HCT116 (cell line): ENCODE data around the gene MRPL36. TPM values are rescaled to one million over a fixed set of nuclear protein-coding genes. Genes with fewer than 3 reads are reported as not detected.

Experiments
- ATAC-seq: fragments of 200-7000 bp; cut with Tn5 transposase; 2 replicates; pipeline ENCODE4 v1.9.1; 2020; ENCODE audit warnings: mild to moderate bottlenecking, moderate library complexity
- BruUV-seq: library from RNA; stranded (reverse); fragments of 400-500 nt; replicated peaks from 2 replicates; lab custom pipeline; 2021; lab: Mats Ljungman, UMichigan
- CTCF ChIA-PET: fragments of 300-600 bp; sonication (Branson Sonifier 250); formaldehyde crosslinking; loops from one replicate; lab custom pipeline; 2021; ENCODE audit warnings: antibody characterized with exemption; lab: Charles Lee
- POLR2A ChIA-PET: fragments of 300-600, 350-600 bp; sonication (Branson Sonifier 250); formaldehyde crosslinking; loops from one replicate; lab custom pipeline; 2021; ENCODE audit warnings: antibody characterized with exemption; lab: Charles Lee
- RAD21 ChIA-PET, 2 experiments: fragments of 300-600 bp; sonication (Branson Sonifier 250); formaldehyde crosslinking; loops; one replicate each; lab custom pipeline; 2023; ENCODE audit warnings: low total read pairs in 2 of 2; ENCODE audit not compliant: uncharacterized antibody in 2 of 2, unreplicated experiment in 2 of 2, low non-redundant PET in 1 of 2; lab: Charles Lee
- DNase-seq: peaks from one replicate; pipeline ENCODE4 v3.0.0-alpha.2; 2010; ENCODE audit warnings: low read depth, low spot score
- H2AFZ ChIP-seq: fragments of 200-600 bp; shearing (Covaris generic), sonication (generic); 2 replicates; pipeline ENCODE4 v1.6.1; 2017; ENCODE audit warnings: low read depth, mixed run types, mixed read lengths, antibody characterized with exemption, low read length; ENCODE audit not compliant: poor library complexity, severe bottlenecking
- H3K27ac ChIP-seq: 2 replicates; pipeline ENCODE4 v1.5.1; 2012; ENCODE audit warnings: low read depth, low read length
- H3K27me3 ChIP-seq: fragments of 200-600 bp; sonication (generic); 2 replicates; pipeline ENCODE4 v1.6.1; 2016; ENCODE audit warnings: mixed run types, low read length, mixed read lengths; ENCODE audit not compliant: insufficient read depth
- H3K36me3 ChIP-seq, 2 experiments: fragments of 200-500 bp in 1 of 2; fragments of 200-600 bp in 1 of 2; sonication (Bioruptor generic) in 1 of 2; sonication (generic) in 1 of 2; 2 replicates each; pipeline versions ENCODE4 v1.5.1 to v1.6.1; 2014 to 2016; ENCODE audit warnings: low read length in 2 of 2, inconsistent platforms in 1 of 2, mixed read lengths in 1 of 2, mixed run types in 1 of 2; ENCODE audit not compliant: insufficient read depth in 2 of 2, control insufficient read depth in 1 of 2
- H3K4me1 ChIP-seq, 2 experiments: fragments of 200-600 bp in 1 of 2; sonication (generic) in 1 of 2; 2 replicates each; pipeline versions ENCODE4 v1.5.1 to v1.6.1; 2012 to 2017; ENCODE audit warnings: low read length in 2 of 2, inconsistent platforms in 1 of 2, mild to moderate bottlenecking in 1 of 2, mixed read lengths in 1 of 2, mixed run types in 1 of 2, moderate library complexity in 1 of 2; ENCODE audit not compliant: insufficient read depth in 2 of 2, control insufficient read depth in 1 of 2
- H3K4me2 ChIP-seq: fragments of 200-600 bp; sonication (generic); 2 replicates; pipeline ENCODE4 v1.6.1; 2017; ENCODE audit warnings: mixed run types, low read length, mixed read lengths
- H3K4me3 ChIP-seq, 2 experiments: fragments of 200-600 bp in 1 of 2; sonication (generic) in 1 of 2; replicated peaks in 1 of 2; 2 replicates each; pipeline ENCODE4 v1.5.1; 2011 to 2016; ENCODE audit warnings: low read length in 2 of 2, control low read depth in 1 of 2, low read depth in 1 of 2, mild to moderate bottlenecking in 1 of 2, mixed read lengths in 1 of 2, mixed run types in 1 of 2
- H3K79me2 ChIP-seq: fragments of 200-600 bp; sonication (generic); 2 replicates; pipeline ENCODE4 v1.6.1; 2017; ENCODE audit warnings: mild to moderate bottlenecking, mixed run types, low read length, moderate library complexity, mixed read lengths; ENCODE audit not compliant: insufficient read depth
- H3K9ac ChIP-seq: fragments of 200-600 bp; sonication (generic); 2 replicates; pipeline ENCODE4 v1.6.1; 2016; ENCODE audit warnings: low read length, mixed read lengths
- H3K9me2 ChIP-seq: fragments of 200-600 bp; sonication (generic), shearing (Covaris generic); 2 replicates; pipeline ENCODE4 v1.6.1; 2017; ENCODE audit warnings: mixed run types, mild to moderate bottlenecking, moderate library complexity; ENCODE audit not compliant: insufficient read depth
- H3K9me3 ChIP-seq, 2 experiments: fragments of 200-500 bp in 1 of 2; fragments of 200-600 bp in 1 of 2; sonication (Bioruptor generic) in 1 of 2; sonication (generic) in 1 of 2; 2 replicates each; pipeline ENCODE4 v1.6.1; 2014 to 2017; ENCODE audit warnings: low read length in 2 of 2, mixed read lengths in 2 of 2, inconsistent platforms in 1 of 2, low read depth in 1 of 2, mild to moderate bottlenecking in 1 of 2, mixed run types in 1 of 2, moderate library complexity in 1 of 2; ENCODE audit not compliant: control insufficient read depth in 1 of 2, insufficient read depth in 1 of 2
- H4K20me1 ChIP-seq: fragments of 200-600 bp; sonication (generic), shearing (Covaris generic); 2 replicates; pipeline ENCODE4 v1.6.1; 2017; ENCODE audit warnings: mixed run types, mild to moderate bottlenecking, moderate library complexity; ENCODE audit not compliant: insufficient read depth
- CEBPB ChIP-seq: IDR thresholded peaks from 2 replicates; pipeline ENCODE4 v1.6.1; 2012; ENCODE audit warnings: low read depth
- EGR1 ChIP-seq: IDR thresholded peaks from 2 replicates; pipeline ENCODE4 v1.6.1; 2012; ENCODE audit warnings: low read depth
- ELF1 ChIP-seq: IDR thresholded peaks from 2 replicates; pipeline ENCODE4 v1.6.1; 2012; ENCODE audit warnings: low read depth, borderline replicate concordance
- EZH2 ChIP-seq: fragments of 200-600 bp; sonication (generic); IDR thresholded peaks from 2 replicates; pipeline ENCODE4 v1.6.1; 2017; ENCODE audit warnings: antibody characterized with exemption, mixed run types
- EZH2phosphoT487 ChIP-seq: fragments of 200-600 bp; IDR thresholded peaks from 2 replicates; pipeline ENCODE4 v1.6.1; 2018; ENCODE audit warnings: antibody characterized with exemption, borderline replicate concordance
- JUND ChIP-seq: IDR thresholded peaks from 2 replicates; pipeline ENCODE4 v1.6.1; 2012
- POLR2A ChIP-seq: IDR thresholded peaks from 2 replicates; pipeline ENCODE4 v1.7.0; 2011; ENCODE audit warnings: borderline replicate concordance; ENCODE audit not compliant: insufficient read depth, insufficient read length; ENCODE audit errors: extremely low read depth
- POLR2AphosphoS5 ChIP-seq: IDR thresholded peaks from 2 replicates; pipeline ENCODE4 v1.6.1; 2011; ENCODE audit warnings: mild to moderate bottlenecking, low read depth, low read length, moderate library complexity
- RAD21 ChIP-seq: IDR thresholded peaks from 2 replicates; pipeline ENCODE4 v1.6.1; 2012; ENCODE audit warnings: low read depth, mild to moderate bottlenecking
- SIN3A ChIP-seq: IDR thresholded peaks from 2 replicates; pipeline ENCODE4 v1.6.1; 2012; ENCODE audit warnings: low read depth
- TCF7L2 ChIP-seq: IDR thresholded peaks from 2 replicates; pipeline ENCODE4 v1.7.0; 2011; ENCODE audit warnings: borderline replicate concordance, inconsistent platforms; ENCODE audit not compliant: insufficient read depth, insufficient read length; ENCODE audit errors: extremely low read depth
- ZFX ChIP-seq: fragments of 450-650 bp; IDR thresholded peaks from 2 replicates; pipeline ENCODE4 v1.6.1; 2017
- ZNF274 ChIP-seq: fragments of 200-500 bp; sonication (Bioruptor generic); IDR thresholded peaks from 2 replicates; pipeline ENCODE4 v1.6.1; 2014; ENCODE audit warnings: mild to moderate bottlenecking, low read depth, low read length, inconsistent platforms
- intact Hi-C: fragments of 100-400 bp; cut with micrococcal nuclease; formaldehyde crosslinking; loops from 2 replicates; pipeline ENCODE4 v1.10.0; 2022
- total RNA-seq: library from RNA; stranded (reverse); gene quantifications from one replicate; pipeline ENCODE4 v1.2.1, GENCODE V29; 2021; ENCODE audit not compliant: unreplicated experiment
- TF ChIP-seq, protein P1 (sequence below): IDR thresholded peaks from 2 replicates; pipeline ENCODE4 v1.6.1; 2012; ENCODE audit warnings: low read depth
- TF ChIP-seq, protein P2 (sequence below): IDR thresholded peaks from 2 replicates; pipeline ENCODE4 v1.6.1; 2012
- TF ChIP-seq, protein P3 (sequence below): IDR thresholded peaks from 2 replicates; pipeline ENCODE4 v1.6.1; 2011; ENCODE audit warnings: mild to moderate bottlenecking, low read length, moderate library complexity; ENCODE audit not compliant: insufficient replicate concordance; ENCODE audit errors: extremely low read depth
- TF ChIP-seq, protein P4 (sequence below), 3 experiments: fragments of 200-600 bp in 1 of 3; sonication (generic) in 1 of 3; IDR thresholded peaks in 2 of 3; conservative IDR thresholded peaks in 1 of 3; 2 replicates each; pipeline ENCODE4 v1.5.1; 2012 to 2017; ENCODE audit warnings: low read depth in 2 of 3, low read length in 2 of 3, antibody characterized with exemption in 1 of 3, borderline replicate concordance in 1 of 3, control low read depth in 1 of 3, mild to moderate bottlenecking in 1 of 3, mixed read lengths in 1 of 3, mixed run types in 1 of 3, moderate library complexity in 1 of 3; ENCODE audit not compliant: insufficient read depth in 1 of 3
- TF ChIP-seq, protein P5 (sequence below): IDR thresholded peaks from 2 replicates; pipeline ENCODE4 v1.6.1; 2012

Gene MRPL36
- total RNA-seq, 1 experiment from 2014 or later, result 71.9 TPM

DNA sequence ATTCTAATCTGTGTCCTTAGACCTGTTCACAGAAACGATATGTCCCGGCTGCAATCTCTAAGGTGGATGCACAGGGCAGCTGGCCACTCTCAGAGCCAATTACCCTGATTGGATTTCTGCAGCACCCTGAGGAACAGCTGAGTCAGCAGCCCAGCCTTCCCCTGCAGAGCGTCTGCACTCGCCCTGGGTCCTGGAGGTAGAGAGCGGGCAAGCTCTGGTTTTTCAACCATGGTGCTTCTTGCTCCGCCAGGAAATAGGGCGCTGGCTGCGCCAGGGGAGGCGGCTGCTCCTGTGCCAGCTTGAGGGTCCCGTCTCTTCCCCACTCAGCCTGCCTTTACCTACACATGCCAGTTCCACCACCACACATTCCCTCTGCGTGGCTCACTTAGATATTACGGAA is 20.7 kb upstream of the MRPL36 start:
- CTCF ChIA-PET, result interaction anchor here (0.5 kb wide), 1 partner anchor 63 kb away, joined by 5 read pairs; no protein-coding TSS in a partner anchor
- Histone ChIP-seq H2AFZ (no peak overlapping the region), H3K9me3 (no peaks in the 10 kb centered on the region), H3K4me1 (no peaks in the 10 kb centered on the region), H3K4me2 (no peak overlapping the region), H3K4me3 (no peak overlapping the region), H3K27ac (no peak overlapping the region), H3K9me2 (no peaks in the 10 kb centered on the region), H3K27me3 (no peaks in the 10 kb centered on the region), H3K36me3 (peaks cover 12 to 35% of the 10 kb centered on the region in 2 experiments; a peak in 3 of 4 replicates), H4K20me1 (no peaks in the 10 kb centered on the region), H3K9ac (no peak overlapping the region), H3K79me2 (peaks cover 22% of the 10 kb centered on the region)
- TF ChIP-seq, protein P1, sequence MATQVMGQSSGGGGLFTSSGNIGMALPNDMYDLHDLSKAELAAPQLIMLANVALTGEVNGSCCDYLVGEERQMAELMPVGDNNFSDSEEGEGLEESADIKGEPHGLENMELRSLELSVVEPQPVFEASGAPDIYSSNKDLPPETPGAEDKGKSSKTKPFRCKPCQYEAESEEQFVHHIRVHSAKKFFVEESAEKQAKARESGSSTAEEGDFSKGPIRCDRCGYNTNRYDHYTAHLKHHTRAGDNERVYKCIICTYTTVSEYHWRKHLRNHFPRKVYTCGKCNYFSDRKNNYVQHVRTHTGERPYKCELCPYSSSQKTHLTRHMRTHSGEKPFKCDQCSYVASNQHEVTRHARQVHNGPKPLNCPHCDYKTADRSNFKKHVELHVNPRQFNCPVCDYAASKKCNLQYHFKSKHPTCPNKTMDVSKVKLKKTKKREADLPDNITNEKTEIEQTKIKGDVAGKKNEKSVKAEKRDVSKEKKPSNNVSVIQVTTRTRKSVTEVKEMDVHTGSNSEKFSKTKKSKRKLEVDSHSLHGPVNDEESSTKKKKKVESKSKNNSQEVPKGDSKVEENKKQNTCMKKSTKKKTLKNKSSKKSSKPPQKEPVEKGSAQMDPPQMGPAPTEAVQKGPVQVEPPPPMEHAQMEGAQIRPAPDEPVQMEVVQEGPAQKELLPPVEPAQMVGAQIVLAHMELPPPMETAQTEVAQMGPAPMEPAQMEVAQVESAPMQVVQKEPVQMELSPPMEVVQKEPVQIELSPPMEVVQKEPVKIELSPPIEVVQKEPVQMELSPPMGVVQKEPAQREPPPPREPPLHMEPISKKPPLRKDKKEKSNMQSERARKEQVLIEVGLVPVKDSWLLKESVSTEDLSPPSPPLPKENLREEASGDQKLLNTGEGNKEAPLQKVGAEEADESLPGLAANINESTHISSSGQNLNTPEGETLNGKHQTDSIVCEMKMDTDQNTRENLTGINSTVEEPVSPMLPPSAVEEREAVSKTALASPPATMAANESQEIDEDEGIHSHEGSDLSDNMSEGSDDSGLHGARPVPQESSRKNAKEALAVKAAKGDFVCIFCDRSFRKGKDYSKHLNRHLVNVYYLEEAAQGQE, result no peak
- TF ChIP-seq, protein P2, sequence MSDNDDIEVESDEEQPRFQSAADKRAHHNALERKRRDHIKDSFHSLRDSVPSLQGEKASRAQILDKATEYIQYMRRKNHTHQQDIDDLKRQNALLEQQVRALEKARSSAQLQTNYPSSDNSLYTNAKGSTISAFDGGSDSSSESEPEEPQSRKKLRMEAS, result no peak
- TF ChIP-seq ZFX, result no peak
- TF ChIP-seq ZNF274, result no peak
- no peak for TF ChIP-seq EZH2phosphoT487
- TF ChIP-seq RAD21, result no peak
- no peak for TF ChIP-seq ELF1
- TF ChIP-seq, protein P3, sequence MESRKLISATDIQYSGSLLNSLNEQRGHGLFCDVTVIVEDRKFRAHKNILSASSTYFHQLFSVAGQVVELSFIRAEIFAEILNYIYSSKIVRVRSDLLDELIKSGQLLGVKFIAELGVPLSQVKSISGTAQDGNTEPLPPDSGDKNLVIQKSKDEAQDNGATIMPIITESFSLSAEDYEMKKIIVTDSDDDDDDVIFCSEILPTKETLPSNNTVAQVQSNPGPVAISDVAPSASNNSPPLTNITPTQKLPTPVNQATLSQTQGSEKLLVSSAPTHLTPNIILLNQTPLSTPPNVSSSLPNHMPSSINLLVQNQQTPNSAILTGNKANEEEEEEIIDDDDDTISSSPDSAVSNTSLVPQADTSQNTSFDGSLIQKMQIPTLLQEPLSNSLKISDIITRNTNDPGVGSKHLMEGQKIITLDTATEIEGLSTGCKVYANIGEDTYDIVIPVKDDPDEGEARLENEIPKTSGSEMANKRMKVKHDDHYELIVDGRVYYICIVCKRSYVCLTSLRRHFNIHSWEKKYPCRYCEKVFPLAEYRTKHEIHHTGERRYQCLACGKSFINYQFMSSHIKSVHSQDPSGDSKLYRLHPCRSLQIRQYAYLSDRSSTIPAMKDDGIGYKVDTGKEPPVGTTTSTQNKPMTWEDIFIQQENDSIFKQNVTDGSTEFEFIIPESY, result no peak
- TF ChIP-seq TCF7L2, result no peak
- TF ChIP-seq CEBPB, result no peak
- no peak for TF ChIP-seq SIN3A
- TF ChIP-seq EZH2, result no peak
- TF ChIP-seq, protein P4, sequence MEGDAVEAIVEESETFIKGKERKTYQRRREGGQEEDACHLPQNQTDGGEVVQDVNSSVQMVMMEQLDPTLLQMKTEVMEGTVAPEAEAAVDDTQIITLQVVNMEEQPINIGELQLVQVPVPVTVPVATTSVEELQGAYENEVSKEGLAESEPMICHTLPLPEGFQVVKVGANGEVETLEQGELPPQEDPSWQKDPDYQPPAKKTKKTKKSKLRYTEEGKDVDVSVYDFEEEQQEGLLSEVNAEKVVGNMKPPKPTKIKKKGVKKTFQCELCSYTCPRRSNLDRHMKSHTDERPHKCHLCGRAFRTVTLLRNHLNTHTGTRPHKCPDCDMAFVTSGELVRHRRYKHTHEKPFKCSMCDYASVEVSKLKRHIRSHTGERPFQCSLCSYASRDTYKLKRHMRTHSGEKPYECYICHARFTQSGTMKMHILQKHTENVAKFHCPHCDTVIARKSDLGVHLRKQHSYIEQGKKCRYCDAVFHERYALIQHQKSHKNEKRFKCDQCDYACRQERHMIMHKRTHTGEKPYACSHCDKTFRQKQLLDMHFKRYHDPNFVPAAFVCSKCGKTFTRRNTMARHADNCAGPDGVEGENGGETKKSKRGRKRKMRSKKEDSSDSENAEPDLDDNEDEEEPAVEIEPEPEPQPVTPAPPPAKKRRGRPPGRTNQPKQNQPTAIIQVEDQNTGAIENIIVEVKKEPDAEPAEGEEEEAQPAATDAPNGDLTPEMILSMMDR (IDR thresholded peaks at IDR 0.05 in 2 of 3, conservative IDR thresholded peaks at IDR 0.05 in 1 of 3; ENCODE audit: borderline replicate concordance in 1 of 3, insufficient read depth in 1 of 3, low read depth in 2 of 3, low read length in 2 of 3), result no peak
- TF ChIP-seq EGR1, result no peak
- TF ChIP-seq, protein P5, sequence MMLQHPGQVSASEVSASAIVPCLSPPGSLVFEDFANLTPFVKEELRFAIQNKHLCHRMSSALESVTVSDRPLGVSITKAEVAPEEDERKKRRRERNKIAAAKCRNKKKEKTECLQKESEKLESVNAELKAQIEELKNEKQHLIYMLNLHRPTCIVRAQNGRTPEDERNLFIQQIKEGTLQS, result no peak
- no peak for TF ChIP-seq JUND
- no peak for TF ChIP-seq POLR2A
- TF ChIP-seq POLR2AphosphoS5, result no peak
- RAD21 ChIA-PET, result no interaction called here
- POLR2A ChIA-PET, result no interaction called here
- DNase-seq, result no peak
- no peak for ATAC-seq
- no TSS peak for BruUV-seq
- intact Hi-C loops, result no loop called here
